RWPE1 (cell line): ENCODE data around the gene NEK1.

Source experiments
- CTCF ChIA-PET: fragments of 350-600 bp; sonication (Branson Sonifier 250); formaldehyde crosslinking; extraction: SDS; loops from one replicate; lab custom pipeline; 2021; lab: Yijun Ruan, JAX
- POLR2A ChIA-PET: fragments of 400-600 bp; formaldehyde crosslinking; extraction: SDS; loops from one replicate; lab custom pipeline; 2020; ENCODE audit warnings: antibody characterized with exemption; ENCODE audit not compliant: low non-redundant PET; lab: Yijun Ruan, JAX
- DNase-seq: peaks from one replicate; pipeline ENCODE4 v3.0.0; 2012; ENCODE audit warnings: low spot score
- H3K27ac ChIP-seq: fragments of 450-650 bp; 2 replicates; pipeline ENCODE4 v1.5.1; 2017
- TF ChIP-seq, protein P1 (sequence below): fragments of 450-650 bp; conservative IDR thresholded peaks from 2 replicates; pipeline ENCODE4 v1.5.1; 2017; ENCODE audit warnings: low read depth, mild to moderate bottlenecking

NEK1 gene

GRCh38 chr4:169621731-169622492 is 9.5 kb upstream of the NEK1 start:
- ChIA-PET CTCF (interaction anchor here (0.6 kb wide), 1 partner anchor 9 kb away, joined by 4 read pairs; no protein-coding TSS in a partner anchor), POLR2A (no interaction called here)
- TF ChIP-seq, protein P1, sequence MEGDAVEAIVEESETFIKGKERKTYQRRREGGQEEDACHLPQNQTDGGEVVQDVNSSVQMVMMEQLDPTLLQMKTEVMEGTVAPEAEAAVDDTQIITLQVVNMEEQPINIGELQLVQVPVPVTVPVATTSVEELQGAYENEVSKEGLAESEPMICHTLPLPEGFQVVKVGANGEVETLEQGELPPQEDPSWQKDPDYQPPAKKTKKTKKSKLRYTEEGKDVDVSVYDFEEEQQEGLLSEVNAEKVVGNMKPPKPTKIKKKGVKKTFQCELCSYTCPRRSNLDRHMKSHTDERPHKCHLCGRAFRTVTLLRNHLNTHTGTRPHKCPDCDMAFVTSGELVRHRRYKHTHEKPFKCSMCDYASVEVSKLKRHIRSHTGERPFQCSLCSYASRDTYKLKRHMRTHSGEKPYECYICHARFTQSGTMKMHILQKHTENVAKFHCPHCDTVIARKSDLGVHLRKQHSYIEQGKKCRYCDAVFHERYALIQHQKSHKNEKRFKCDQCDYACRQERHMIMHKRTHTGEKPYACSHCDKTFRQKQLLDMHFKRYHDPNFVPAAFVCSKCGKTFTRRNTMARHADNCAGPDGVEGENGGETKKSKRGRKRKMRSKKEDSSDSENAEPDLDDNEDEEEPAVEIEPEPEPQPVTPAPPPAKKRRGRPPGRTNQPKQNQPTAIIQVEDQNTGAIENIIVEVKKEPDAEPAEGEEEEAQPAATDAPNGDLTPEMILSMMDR, result no peak
- H3K27ac ChIP-seq, result no peak overlapping the region
- DNase-seq, result no peak

DNA sequence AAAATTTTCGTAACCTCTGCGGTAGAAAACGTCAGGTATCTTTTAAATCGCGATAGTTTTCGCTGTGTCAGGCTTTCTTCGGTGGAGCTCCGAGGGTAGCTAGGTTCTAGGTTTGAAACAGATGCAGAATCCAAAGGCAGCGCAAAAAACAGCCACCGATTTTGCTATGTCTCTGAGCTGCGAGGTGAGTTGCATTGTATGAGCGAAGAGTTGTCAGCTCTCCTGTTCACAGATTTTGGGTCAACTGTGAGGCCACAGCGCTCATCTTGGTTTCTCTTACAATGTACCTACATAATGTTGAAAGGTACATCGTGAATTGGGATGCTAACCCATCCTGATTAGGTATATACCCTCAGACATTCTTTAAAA is 8.5 kb upstream of the NEK1 start:
- CTCF ChIA-PET, result interaction anchor here (0.5 to 1.0 kb wide), 2 partner anchors 9 to 12 kb away, joined by 3 read pairs; partner anchors contain the start of gene NEK1
- TF ChIP-seq, protein P1, result no peak
- DNase-seq, result no peak
- POLR2A ChIA-PET, result no interaction called here
- peak overlapping the region; percentile 91 for H3K27ac ChIP-seq

DNA sequence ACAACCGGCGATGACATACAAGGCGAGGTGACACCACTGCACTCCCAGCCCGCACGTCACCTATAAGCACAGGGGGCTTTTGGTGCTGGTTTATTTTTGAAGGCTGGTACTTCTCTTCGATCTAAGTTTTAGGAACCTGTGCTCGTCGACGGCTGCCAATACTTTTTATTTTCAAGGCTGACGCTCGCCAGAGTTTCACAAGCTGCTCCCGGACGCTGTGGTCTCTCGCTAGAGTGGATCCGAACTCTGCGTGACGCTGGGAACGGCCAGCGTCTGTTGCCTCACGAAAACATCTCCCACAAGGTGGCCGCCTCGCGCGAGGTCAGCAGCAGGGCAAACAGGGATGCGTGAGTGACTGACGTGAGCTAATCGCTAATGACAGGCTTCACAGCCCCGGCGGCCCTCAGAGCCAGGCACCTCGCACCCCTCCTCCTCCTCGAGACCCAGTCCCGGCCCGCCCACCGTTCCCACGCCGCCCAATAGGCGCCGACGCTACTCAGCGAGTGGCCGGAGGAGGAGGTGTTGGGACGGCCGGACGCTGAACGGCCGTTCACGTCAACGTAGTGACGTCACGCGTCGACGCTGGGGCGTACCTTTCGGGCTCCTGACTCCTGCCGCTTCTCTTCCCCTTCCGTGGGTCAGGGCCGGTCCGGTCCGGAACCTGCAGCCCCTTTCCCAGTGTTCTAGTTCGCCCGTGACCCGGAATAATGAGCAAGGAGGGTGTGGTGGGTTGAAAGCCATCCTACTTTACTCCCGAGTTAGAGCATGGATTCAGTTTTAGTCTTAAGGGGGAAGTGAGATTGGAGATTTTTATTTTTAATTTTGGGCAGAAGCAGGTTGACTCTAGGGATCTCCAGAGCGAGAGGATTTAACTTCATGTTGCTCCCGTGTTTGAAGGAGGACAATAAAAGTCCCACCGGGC is 7.8 kb upstream of the NEK1 start, which contains the start of gene CLCN3:
Gene CLCN3 (plus strand): TSS at position 621 of the 922 bp plus-strand sequence. CDS start 15,351 bp downstream, outside the sequence.
- CTCF ChIA-PET, result interaction anchor here (0.5 to 1.0 kb wide), 4 partner anchors 8 to 79 kb away, joined by 3 read pairs; partner anchors contain the start of gene NEK1
- POLR2A ChIA-PET, result no interaction called here
- TF ChIP-seq, protein P1, result no peak
- peak within 1 kb of the TSS; percentile 91 for H3K27ac ChIP-seq
- peak; percentile 92 for DNase-seq

- ChIA-PET CTCF (interaction anchor here (0.7 kb wide), 1 partner anchor 14 kb away, joined by 3 read pairs; no protein-coding TSS in a partner anchor), POLR2A (interaction anchor here (0.5 kb wide), 1 partner anchor 430 kb away, joined by 3 read pairs; no protein-coding TSS in a partner anchor)
- H3K27ac ChIP-seq, result peak overlapping the region; percentile 91
- TF ChIP-seq, protein P1, result peak; percentile 64
- peak; percentile 52 for DNase-seq
These were observed 7.2 kb upstream of the NEK1 start for GRCh38 chr4:169619518-169619957.

DNA sequence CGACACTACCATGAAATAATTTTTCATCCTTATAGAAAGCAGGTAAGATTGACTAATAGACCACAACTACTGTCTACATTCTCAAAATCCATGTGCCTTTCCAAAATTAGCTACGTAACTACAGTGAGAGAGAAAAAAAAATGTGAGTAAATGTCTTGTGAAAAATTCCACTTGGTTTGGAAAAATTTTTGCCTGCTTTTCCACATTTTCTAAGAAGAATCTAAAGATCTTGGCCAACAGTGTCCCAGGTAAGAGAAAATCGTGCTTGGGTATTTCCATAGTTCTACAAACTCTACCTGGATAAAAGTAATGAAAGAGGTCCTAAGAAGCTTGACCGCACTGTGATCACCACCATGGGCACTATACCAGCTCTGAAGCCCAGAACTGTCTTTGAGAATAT is 6.6 kb upstream of the NEK1 start:
- CTCF ChIA-PET, result interaction anchor here (0.7 kb wide), 1 partner anchor 23 kb away, joined by 3 read pairs; no protein-coding TSS in a partner anchor
- POLR2A ChIA-PET, result interaction anchor here (0.5 kb wide), 1 partner anchor 430 kb away, joined by 3 read pairs; no protein-coding TSS in a partner anchor
- H3K27ac ChIP-seq, result no peak overlapping the region
- DNase-seq, result no peak
- TF ChIP-seq, protein P1, result no peak

- ChIA-PET CTCF (interaction anchor here (0.7 kb wide), 1 partner anchor 23 kb away, joined by 3 read pairs; no protein-coding TSS in a partner anchor), POLR2A (no interaction called here)
- TF ChIP-seq, protein P1, result no peak
- no peak overlapping the region for H3K27ac ChIP-seq
- no peak for DNase-seq
These were observed 5.9 kb upstream of the NEK1 start for GRCh38 chr4:169618286-169618685.
